ENCODE results near the gene ANTXR1.

DNA sequence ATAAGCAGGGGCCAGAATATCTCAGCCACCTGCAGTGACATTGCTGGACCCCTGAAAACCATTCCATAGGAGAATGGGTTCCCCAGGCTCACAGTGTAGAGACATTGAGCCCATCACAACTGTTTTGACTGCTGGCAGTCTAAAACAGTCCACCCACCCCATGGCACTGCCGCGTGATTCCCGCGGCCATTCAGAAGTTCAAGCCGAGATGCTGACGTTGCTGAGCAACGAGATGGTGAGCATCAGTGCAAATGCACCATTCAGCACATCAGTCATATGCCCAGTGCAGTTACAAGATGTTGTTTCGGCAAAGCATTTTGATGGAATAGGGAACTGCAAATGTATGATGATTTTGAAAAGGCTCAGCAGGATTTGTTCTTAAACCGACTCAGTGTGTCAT, 234.6 kb downstream of the ANTXR1 start:
- TF ChIP-seq, protein P1, sequence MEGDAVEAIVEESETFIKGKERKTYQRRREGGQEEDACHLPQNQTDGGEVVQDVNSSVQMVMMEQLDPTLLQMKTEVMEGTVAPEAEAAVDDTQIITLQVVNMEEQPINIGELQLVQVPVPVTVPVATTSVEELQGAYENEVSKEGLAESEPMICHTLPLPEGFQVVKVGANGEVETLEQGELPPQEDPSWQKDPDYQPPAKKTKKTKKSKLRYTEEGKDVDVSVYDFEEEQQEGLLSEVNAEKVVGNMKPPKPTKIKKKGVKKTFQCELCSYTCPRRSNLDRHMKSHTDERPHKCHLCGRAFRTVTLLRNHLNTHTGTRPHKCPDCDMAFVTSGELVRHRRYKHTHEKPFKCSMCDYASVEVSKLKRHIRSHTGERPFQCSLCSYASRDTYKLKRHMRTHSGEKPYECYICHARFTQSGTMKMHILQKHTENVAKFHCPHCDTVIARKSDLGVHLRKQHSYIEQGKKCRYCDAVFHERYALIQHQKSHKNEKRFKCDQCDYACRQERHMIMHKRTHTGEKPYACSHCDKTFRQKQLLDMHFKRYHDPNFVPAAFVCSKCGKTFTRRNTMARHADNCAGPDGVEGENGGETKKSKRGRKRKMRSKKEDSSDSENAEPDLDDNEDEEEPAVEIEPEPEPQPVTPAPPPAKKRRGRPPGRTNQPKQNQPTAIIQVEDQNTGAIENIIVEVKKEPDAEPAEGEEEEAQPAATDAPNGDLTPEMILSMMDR (conservative IDR thresholded peaks at IDR 0.05), result no peak
- TF ChIP-seq ZFX (IDR thresholded peaks at IDR 0.05), result no peak

Data from C4-2B (cell line).